CD4-positive, alpha-beta memory T cell (primary cell): ENCODE data around the gene FAM114A1. TPM values are rescaled to one million over a fixed set of nuclear protein-coding genes. Genes with fewer than 3 reads are reported as not detected.
"Not testable (repeated sequence)": the region's sequence is repeated elsewhere in the genome, so short reads cannot be mapped to it uniquely, and the experiment has no call there.

ENCODE experiments used
- CTCF ChIA-PET: fragments of 350-600 bp; sonication (Branson Sonifier 250); formaldehyde crosslinking; loops from one replicate; lab custom pipeline; 2021; ENCODE audit warnings: inconsistent platforms; ENCODE audit not compliant: partially characterized antibody; lab: Charles Lee
- POLR2A ChIA-PET: fragments of 350-600 bp; sonication (Branson Sonifier 250); formaldehyde crosslinking; loops from one replicate; lab custom pipeline; 2021; ENCODE audit not compliant: partially characterized antibody; lab: Charles Lee
- DNase-seq, 5 donors: peaks; one replicate each; pipeline versions ENCODE4 v3.0.0 to v3.0.0-alpha.2; 2020 to 2022; ENCODE audit warnings: mixed read lengths in 1 of 5
- H3K27ac ChIP-seq: one replicate; pipeline ENCODE4 v1.7.0; 2013; ENCODE audit warnings: low read depth, low read length
- H3K27me3 ChIP-seq: 2 replicates; pipeline ENCODE4 v1.7.0; 2013; ENCODE audit warnings: mild to moderate bottlenecking, low read length, moderate library complexity; ENCODE audit not compliant: insufficient read depth
- H3K36me3 ChIP-seq: 2 replicates; pipeline ENCODE4 v1.7.0; 2013; ENCODE audit warnings: mild to moderate bottlenecking, low read length, moderate library complexity; ENCODE audit not compliant: insufficient read depth
- H3K4me1 ChIP-seq: 2 replicates; pipeline ENCODE4 v1.7.0; 2013; ENCODE audit warnings: mild to moderate bottlenecking, low read length, moderate library complexity; ENCODE audit not compliant: insufficient read depth
- H3K4me3 ChIP-seq, 2 donors: one replicate each; pipeline ENCODE4 v1.7.0; 2013; ENCODE audit warnings: low read length in 2 of 2, mild to moderate bottlenecking in 1 of 2
- H3K9me3 ChIP-seq, 2 donors: one replicate each; pipeline ENCODE4 v1.7.0; 2013; ENCODE audit warnings: low read length in 2 of 2, control low read depth in 1 of 2; ENCODE audit not compliant: control insufficient read depth in 1 of 2
- H3K27ac Mint-ChIP-seq, 7 donors: one replicate each; pipeline ENCODE4 v1.8.0; 2020 to 2021; ENCODE audit warnings: mixed read lengths in 7 of 7, mild to moderate bottlenecking in 6 of 7, inconsistent platforms in 3 of 7, moderate library complexity in 3 of 7
- H3K27me3 Mint-ChIP-seq, 2 donors: one replicate each; pipeline ENCODE4 v1.8.0; 2020 to 2021; ENCODE audit warnings: mixed read lengths in 2 of 2
- H3K36me3 Mint-ChIP-seq, 2 donors: one replicate each; pipeline ENCODE4 v1.8.0; 2020 to 2021; ENCODE audit warnings: mixed read lengths in 2 of 2, inconsistent platforms in 1 of 2, mild to moderate bottlenecking in 1 of 2
- H3K4me1 Mint-ChIP-seq, 4 donors: one replicate each; pipeline ENCODE4 v1.8.0; 2020 to 2021; ENCODE audit warnings: mixed read lengths in 4 of 4, mild to moderate bottlenecking in 1 of 4
- H3K4me3 Mint-ChIP-seq, 8 donors: one replicate each; pipeline ENCODE4 v1.8.0; 2020 to 2021; ENCODE audit warnings: mixed read lengths in 8 of 8, mild to moderate bottlenecking in 7 of 8, moderate library complexity in 6 of 8, inconsistent platforms in 3 of 8
- H3K9me3 Mint-ChIP-seq, 8 donors: one replicate each; pipeline ENCODE4 v1.8.0; 2020 to 2021; ENCODE audit warnings: mixed read lengths in 8 of 8, mild to moderate bottlenecking in 5 of 8, inconsistent platforms in 3 of 8, moderate library complexity in 1 of 8
- intact Hi-C: fragments of 100-400 bp; cut with micrococcal nuclease; formaldehyde crosslinking; loops from one replicate; pipeline ENCODE4 v1.15.1; 2023
- polyA plus RNA-seq, 2 donors: library from polyadenylated mRNA; unstranded; fragments of 300-500 nt; fragmentation: Illumina TruSeq; gene quantifications; one replicate each; pipeline ENCODE4 v1.2.3, GENCODE V29; 2021
- total RNA-seq, 2 experiments: library from RNA; stranded (reverse); gene quantifications; one replicate each; pipeline ENCODE4 v1.2.3, GENCODE V29; 2021

Gene FAM114A1
- total and polyA plus RNA-seq, 4 experiments from 2014 or later, result 0.09 to 0.64 (median 0.44) TPM; not detected in 1

DNA sequence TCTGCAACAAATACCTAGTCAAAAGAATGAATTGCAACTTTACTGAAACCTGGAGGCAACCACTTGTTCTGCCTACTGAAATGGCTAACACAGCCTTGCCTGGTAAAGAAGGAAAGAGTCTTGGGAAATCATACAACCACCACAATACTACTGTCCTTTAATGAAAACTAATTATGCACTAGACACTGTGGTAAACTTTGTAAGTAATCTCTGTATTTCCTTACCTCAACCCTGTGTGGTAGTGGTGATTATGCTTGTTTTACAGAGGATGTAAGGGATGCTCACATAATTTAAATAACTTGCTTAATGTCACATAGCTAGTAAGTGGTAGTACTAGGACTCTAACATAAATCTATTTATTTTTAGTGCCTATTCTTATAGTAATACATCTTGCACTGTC lies 119.9 kb downstream of the FAM114A1 start:
- intact Hi-C loops, result loop anchor here (5.0 kb wide), 1 partner anchor 45 kb away; the partner anchor contains the start of gene TMEM156
- peaks cover 39 to 49% of the 10 kb centered on the region in 2 donors for H3K36me3 Mint-ChIP-seq
- no peaks in the 10 kb centered on the region for H3K9me3 Mint-ChIP-seq
- H3K4me3 Mint-ChIP-seq, result peak overlapping the region in 1 of 8 donors; percentile 39
- peak overlapping the region in 5 of 7 donors; percentile 26 to 93 (median 88) for H3K27ac Mint-ChIP-seq
- peaks cover 39 to 40% (median 39%) of the 10 kb centered on the region in 4 donors for H3K4me1 Mint-ChIP-seq
- no peaks in the 10 kb centered on the region for H3K9me3 ChIP-seq
- H3K4me1 ChIP-seq, result peaks cover 36% of the 10 kb centered on the region
- H3K27ac ChIP-seq, result no peak overlapping the region
- no peak for DNase-seq
- H3K36me3 ChIP-seq, result peaks cover 4% of the 10 kb centered on the region
- ChIA-PET CTCF (interaction anchor here (1.1 to 2.3 kb wide), 3 partner anchors 30 to 62 kb away, joined by 3 to 6 read pairs (median 3); no protein-coding TSS in a partner anchor), POLR2A (interaction anchor here (1.5 kb wide), 1 partner anchor 37 kb away, joined by 3 read pairs; no protein-coding TSS in a partner anchor)
- H3K27me3 ChIP-seq, result no peaks in the 10 kb centered on the region
- no peak overlapping the region for H3K4me3 ChIP-seq
- H3K27me3 Mint-ChIP-seq, result no peaks in the 10 kb centered on the region

GRCh38 chr4:38988353-38988752 lies 120.7 kb downstream of the FAM114A1 start:
- not testable (repeated sequence) for H3K27me3 ChIP-seq, H3K27ac ChIP-seq, H3K9me3 Mint-ChIP-seq, H3K9me3 ChIP-seq, DNase-seq, H3K36me3 ChIP-seq, H3K27me3 Mint-ChIP-seq, H3K4me3 ChIP-seq
- ChIA-PET CTCF (interaction anchor here (1.1 to 2.3 kb wide), 3 partner anchors 29 to 85 kb away, joined by 3 to 6 read pairs (median 3); no protein-coding TSS in a partner anchor), POLR2A (interaction anchor here (1.2 kb wide), 1 partner anchor 59 kb away, joined by 4 read pairs; no protein-coding TSS in a partner anchor)
- Mint-ChIP-seq H3K27ac (peak overlapping the region in 6 of 7 donors; percentile 5 to 77 (median 42)), H3K36me3 (peaks cover 37 to 44% of the 10 kb centered on the region in 2 donors), H3K4me3 (peak overlapping the region in 3 of 8 donors; percentile 9 to 34 (median 27)), H3K4me1 (peaks cover 37 to 40% (median 38%) of the 10 kb centered on the region in 4 donors)
- intact Hi-C loops, result loop anchor here (5.0 kb wide), 1 partner anchor 44 kb away; the partner anchor contains the start of gene TMEM156
- H3K4me1 ChIP-seq, result peaks cover 36% of the 10 kb centered on the region

DNA sequence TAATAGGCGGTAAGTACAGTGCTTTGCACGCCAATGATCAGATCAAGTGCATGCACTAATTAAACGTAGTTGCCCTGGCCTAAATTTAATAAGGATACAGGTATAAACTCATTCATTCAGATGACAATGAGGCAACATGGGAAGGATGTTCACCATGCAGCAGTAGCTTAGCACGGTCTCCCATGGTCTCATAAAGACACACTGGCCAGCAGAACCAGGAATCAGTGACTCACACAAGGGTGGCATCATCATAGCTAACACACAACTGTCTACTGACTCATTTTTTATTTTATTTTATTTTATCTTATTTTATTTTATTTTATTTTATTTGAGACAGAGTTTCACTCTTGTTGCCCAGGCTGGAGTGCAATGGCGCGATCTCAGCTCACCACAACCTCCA lies 121.9 kb downstream of the FAM114A1 start:
- Mint-ChIP-seq H3K4me1 (peaks cover 31 to 33% (median 32%) of the 10 kb centered on the region in 4 donors), H3K27me3 (no peaks in the 10 kb centered on the region), H3K9me3 (no peaks in the 10 kb centered on the region), H3K27ac (peak overlapping the region in 4 of 7 donors; percentile 14 to 58 (median 31)), H3K4me3 (no peak overlapping the region), H3K36me3 (peaks cover 38 to 44% of the 10 kb centered on the region in 2 donors)
- ChIA-PET CTCF (no interaction called here), POLR2A (no interaction called here)
- no peak overlapping the region for H3K4me3 ChIP-seq
- no peak overlapping the region for H3K27ac ChIP-seq
- peaks cover 33% of the 10 kb centered on the region for H3K4me1 ChIP-seq
- intact Hi-C loops, result loop anchor here (5.0 kb wide), 1 partner anchor 43 kb away; the partner anchor contains the start of gene TMEM156
- H3K9me3 ChIP-seq, result no peaks in the 10 kb centered on the region
- peaks cover 4% of the 10 kb centered on the region for H3K36me3 ChIP-seq
- DNase-seq, result no peak
- no peaks in the 10 kb centered on the region for H3K27me3 ChIP-seq

GRCh38 chr4:38990241-38990640 lies 122.6 kb downstream of the FAM114A1 start:
- no peak for DNase-seq
- Mint-ChIP-seq H3K27me3 (no peaks in the 10 kb centered on the region), H3K4me3 (no peak overlapping the region), H3K4me1 (peaks cover 27 to 32% (median 30%) of the 10 kb centered on the region in 4 donors), H3K27ac (peak overlapping the region in 2 of 7 donors; percentile 29 to 74), H3K9me3 (no peaks in the 10 kb centered on the region), H3K36me3 (peaks cover 40 to 49% of the 10 kb centered on the region in 2 donors)
- Histone ChIP-seq H3K36me3 (peaks cover 8% of the 10 kb centered on the region), H3K9me3 (no peaks in the 10 kb centered on the region), H3K4me3 (no peak overlapping the region), H3K27ac (no peak overlapping the region), H3K4me1 (peaks cover 25% of the 10 kb centered on the region), H3K27me3 (no peaks in the 10 kb centered on the region)
- intact Hi-C loops, result no loop called here
- ChIA-PET POLR2A (no interaction called here), CTCF (interaction anchor here (0.6 kb wide), 1 partner anchor 555 kb away, joined by 3 read pairs; no protein-coding TSS in a partner anchor)

DNA sequence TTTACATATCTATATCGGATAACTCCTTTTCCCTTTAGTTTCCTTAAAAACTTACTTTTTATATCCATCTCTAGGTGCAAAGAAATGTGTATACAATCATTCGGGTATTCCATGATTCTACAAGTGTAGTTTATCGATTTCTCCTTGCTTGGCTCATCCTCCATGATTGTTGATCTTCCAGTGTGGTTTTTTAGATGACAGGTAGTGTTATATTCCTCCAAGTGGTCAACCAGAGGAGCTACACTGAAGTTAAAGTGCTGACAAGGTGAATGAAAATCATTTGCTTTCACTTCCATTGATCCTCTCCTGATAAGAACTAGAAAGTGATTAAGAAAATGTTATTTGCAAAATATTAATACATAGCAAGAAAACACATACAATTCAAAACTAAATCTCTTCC lies 126.1 kb downstream of the FAM114A1 start:
- intact Hi-C loops, result no loop called here
- ChIA-PET POLR2A (no interaction called here), CTCF (interaction anchor here (1.3 kb wide), 2 partner anchors 10 to 142 kb away, joined by 3 to 4 read pairs; no protein-coding TSS in a partner anchor)
- Histone ChIP-seq H3K27me3 (no peaks in the 10 kb centered on the region), H3K9me3 (no peaks in the 10 kb centered on the region), H3K4me1 (no peaks in the 10 kb centered on the region), H3K27ac (no peak overlapping the region), H3K36me3 (peaks cover 8% of the 10 kb centered on the region), H3K4me3 (no peak overlapping the region)
- DNase-seq, result peak in 1 of 5 donors; percentile 22
- no peaks in the 10 kb centered on the region for H3K27me3 Mint-ChIP-seq
- peaks cover 0 to 2% (median 0%) of the 10 kb centered on the region in 8 donors for H3K9me3 Mint-ChIP-seq
- peaks cover 47 to 53% of the 10 kb centered on the region in 2 donors for H3K36me3 Mint-ChIP-seq
- peaks cover 1 to 11% (median 6%) of the 10 kb centered on the region in 4 donors for H3K4me1 Mint-ChIP-seq
- H3K4me3 Mint-ChIP-seq, result no peak overlapping the region
- H3K27ac Mint-ChIP-seq, result peak overlapping the region in 3 of 7 donors; percentile 2 to 83 (median 67)

GRCh38 chr4:38994135-38994534 lies 126.5 kb downstream of the FAM114A1 start:
- peaks cover 0 to 11% (median 4%) of the 10 kb centered on the region in 4 donors for H3K4me1 Mint-ChIP-seq
- H3K27me3 ChIP-seq, result no peaks in the 10 kb centered on the region
- ChIA-PET POLR2A (no interaction called here), CTCF (interaction anchor here (1.3 kb wide), 2 partner anchors 9 to 142 kb away, joined by 3 to 4 read pairs; no protein-coding TSS in a partner anchor)
- no peaks in the 10 kb centered on the region for H3K4me1 ChIP-seq
- H3K27me3 Mint-ChIP-seq, result no peaks in the 10 kb centered on the region
- no peak overlapping the region for H3K4me3 ChIP-seq
- DNase-seq, result no peak
- H3K36me3 ChIP-seq, result peaks cover 8% of the 10 kb centered on the region
- H3K27ac Mint-ChIP-seq, result peak overlapping the region in 1 of 7 donors; percentile 32
- peaks cover 44 to 50% of the 10 kb centered on the region in 2 donors for H3K36me3 Mint-ChIP-seq
- H3K9me3 ChIP-seq, result no peaks in the 10 kb centered on the region
- intact Hi-C loops, result no loop called here
- H3K27ac ChIP-seq, result no peak overlapping the region
- H3K4me3 Mint-ChIP-seq, result no peak overlapping the region
- H3K9me3 Mint-ChIP-seq, result peaks cover 0 to 2% (median 0%) of the 10 kb centered on the region in 8 donors
